ENCODE measurements around the gene COL23A1. TPM values are rescaled to one million over a fixed set of nuclear protein-coding genes. Genes with fewer than 3 reads are reported as not detected.
A peak's percentile ranks its signal among the peaks of the same experiment; 100 is the strongest.

COL23A1 gene
- total and polyA plus RNA-seq, 2 of the 13 experiments (the other 11 are each of a cell fraction or from before 2014, with no cell fraction given): not detected

DNA sequence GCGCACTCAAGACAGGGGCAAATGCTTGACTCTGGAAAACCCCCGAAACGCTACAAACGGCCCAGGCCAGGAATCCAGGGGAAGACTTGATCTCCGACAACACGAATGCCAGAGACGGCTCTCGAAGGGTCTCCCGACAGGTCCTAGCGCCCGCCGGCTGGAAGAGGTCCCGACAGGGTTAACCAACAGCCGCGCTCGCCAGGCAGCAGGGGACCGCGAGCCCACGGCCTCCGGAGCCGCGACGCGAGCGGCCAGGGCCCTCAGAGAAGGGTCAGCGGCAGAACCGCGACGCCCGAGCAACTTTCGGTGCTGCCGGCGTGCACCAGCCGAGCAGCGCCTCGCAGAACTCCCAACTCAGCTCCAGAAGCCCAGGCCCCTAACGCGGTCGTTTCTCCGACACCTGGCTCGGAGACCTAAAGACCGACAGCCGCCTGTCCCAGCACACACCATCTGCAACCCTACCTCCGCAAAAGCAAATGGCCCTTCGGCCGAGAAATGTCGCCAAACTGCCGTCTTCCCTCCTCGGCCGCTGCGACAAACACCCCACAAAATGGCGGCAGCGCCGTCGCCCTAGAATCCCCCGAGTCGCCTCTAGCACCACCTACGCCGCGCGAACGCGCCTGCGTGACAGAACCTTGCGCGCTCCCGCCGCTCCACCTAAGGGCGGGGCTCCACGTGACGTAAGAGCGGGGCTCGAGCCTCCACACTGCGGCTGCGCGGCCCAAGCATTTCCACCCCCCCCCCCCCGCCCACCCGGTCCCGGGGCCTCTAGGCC lies 36.5 kb upstream of the COL23A1 start, which contains the start of gene CLK4 (continued):
- TF ChIP-seq MAFK (conservative IDR thresholded peaks at IDR 0.05 in 1 of 2, IDR thresholded peaks at IDR 0.05 in 1 of 2; ENCODE audit: low read length in 2 of 2): no peak
- TF ChIP-seq, protein P1, sequence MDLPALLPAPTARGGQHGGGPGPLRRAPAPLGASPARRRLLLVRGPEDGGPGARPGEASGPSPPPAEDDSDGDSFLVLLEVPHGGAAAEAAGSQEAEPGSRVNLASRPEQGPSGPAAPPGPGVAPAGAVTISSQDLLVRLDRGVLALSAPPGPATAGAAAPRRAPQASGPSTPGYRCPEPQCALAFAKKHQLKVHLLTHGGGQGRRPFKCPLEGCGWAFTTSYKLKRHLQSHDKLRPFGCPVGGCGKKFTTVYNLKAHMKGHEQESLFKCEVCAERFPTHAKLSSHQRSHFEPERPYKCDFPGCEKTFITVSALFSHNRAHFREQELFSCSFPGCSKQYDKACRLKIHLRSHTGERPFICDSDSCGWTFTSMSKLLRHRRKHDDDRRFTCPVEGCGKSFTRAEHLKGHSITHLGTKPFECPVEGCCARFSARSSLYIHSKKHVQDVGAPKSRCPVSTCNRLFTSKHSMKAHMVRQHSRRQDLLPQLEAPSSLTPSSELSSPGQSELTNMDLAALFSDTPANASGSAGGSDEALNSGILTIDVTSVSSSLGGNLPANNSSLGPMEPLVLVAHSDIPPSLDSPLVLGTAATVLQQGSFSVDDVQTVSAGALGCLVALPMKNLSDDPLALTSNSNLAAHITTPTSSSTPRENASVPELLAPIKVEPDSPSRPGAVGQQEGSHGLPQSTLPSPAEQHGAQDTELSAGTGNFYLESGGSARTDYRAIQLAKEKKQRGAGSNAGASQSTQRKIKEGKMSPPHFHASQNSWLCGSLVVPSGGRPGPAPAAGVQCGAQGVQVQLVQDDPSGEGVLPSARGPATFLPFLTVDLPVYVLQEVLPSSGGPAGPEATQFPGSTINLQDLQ (CRISPR knock-in tag; IDR thresholded peaks at IDR 0.05): no peak; the same call in 1 of the 2 replicates
- peak; percentile 73 for TF ChIP-seq KMT2B (CRISPR knock-in tag; IDR thresholded peaks at IDR 0.05)
- TF ChIP-seq, protein P2, sequence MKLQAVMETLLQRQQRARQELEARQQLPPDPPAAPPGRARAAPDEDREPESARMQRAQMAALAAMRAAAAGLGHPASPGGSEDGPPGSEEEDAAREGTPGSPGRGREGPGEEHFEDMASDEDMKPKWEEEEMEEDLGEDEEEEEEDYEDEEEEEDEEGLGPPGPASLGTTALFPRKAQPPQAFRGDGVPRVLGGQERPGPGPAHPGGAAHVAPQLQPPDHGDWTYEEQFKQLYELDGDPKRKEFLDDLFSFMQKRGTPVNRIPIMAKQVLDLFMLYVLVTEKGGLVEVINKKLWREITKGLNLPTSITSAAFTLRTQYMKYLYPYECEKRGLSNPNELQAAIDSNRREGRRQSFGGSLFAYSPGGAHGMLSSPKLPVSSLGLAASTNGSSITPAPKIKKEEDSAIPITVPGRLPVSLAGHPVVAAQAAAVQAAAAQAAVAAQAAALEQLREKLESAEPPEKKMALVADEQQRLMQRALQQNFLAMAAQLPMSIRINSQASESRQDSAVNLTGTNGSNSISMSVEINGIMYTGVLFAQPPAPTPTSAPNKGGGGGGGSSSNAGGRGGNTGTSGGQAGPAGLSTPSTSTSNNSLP (IDR thresholded peaks at IDR 0.05; ENCODE audit: low read depth, low read length): no peak
- TF ChIP-seq ZNF724P (CRISPR knock-in tag; IDR thresholded peaks at IDR 0.05; ENCODE audit: borderline replicate concordance): no peak
- no peak for TF ChIP-seq ATAD3A (CRISPR knock-in tag; IDR thresholded peaks at IDR 0.05)
- TF ChIP-seq NCOR1 (IDR thresholded peaks at IDR 0.05; ENCODE audit: borderline replicate concordance, low read length): no peak
- no peak for TF ChIP-seq ZNF841 (CRISPR knock-in tag; IDR thresholded peaks at IDR 0.05; ENCODE audit: borderline replicate concordance)
- TF ChIP-seq FOXJ3 (CRISPR knock-in tag; IDR thresholded peaks at IDR 0.05; ENCODE audit: borderline replicate concordance): no peak; the same call in 1 of the 2 replicates
- TF ChIP-seq, protein P3, sequence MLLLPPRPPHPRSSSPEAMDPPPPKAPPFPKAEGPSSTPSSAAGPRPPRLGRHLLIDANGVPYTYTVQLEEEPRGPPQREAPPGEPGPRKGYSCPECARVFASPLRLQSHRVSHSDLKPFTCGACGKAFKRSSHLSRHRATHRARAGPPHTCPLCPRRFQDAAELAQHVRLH (CRISPR knock-in tag; IDR thresholded peaks at IDR 0.05; ENCODE audit: borderline replicate concordance, low read depth): 0 out of 2 replicates have a peak, but pooled peaks have one; percentile 64
- peak; percentile 25; the same call in 1 of the 2 replicates for TF ChIP-seq ZMAT3 (CRISPR knock-in tag; conservative IDR thresholded peaks at IDR 0.05)
- TF ChIP-seq ZNF232 (CRISPR knock-in tag; IDR thresholded peaks at IDR 0.05; ENCODE audit: borderline replicate concordance): peak; percentile 89
- TF ChIP-seq NRL (CRISPR knock-in tag; IDR thresholded peaks at IDR 0.05; ENCODE audit: borderline replicate concordance): peak; percentile 23; the same call in 1 of the 2 replicates
- no peak for TF ChIP-seq SYNCRIP (IDR thresholded peaks at IDR 0.05; ENCODE audit: insufficient read depth, low read depth, low read length)
- TF ChIP-seq CEBPG (CRISPR knock-in tag; IDR thresholded peaks at IDR 0.05): peak; percentile 51; the same call in 1 of the 2 replicates
- TF ChIP-seq NFATC3 (CRISPR knock-in tag; IDR thresholded peaks at IDR 0.05): no peak
- no peak for TF ChIP-seq PRDM10 (CRISPR knock-in tag; IDR thresholded peaks at IDR 0.05; ENCODE audit: low read depth)
- no peak for TF ChIP-seq MLLT10 (CRISPR knock-in tag; IDR thresholded peaks at IDR 0.05)
- 0 out of 2 replicates have a peak, but pooled peaks have one; percentile 27 for TF ChIP-seq EED (CRISPR knock-in tag; IDR thresholded peaks at IDR 0.05)
- TF ChIP-seq MXI1 (IDR thresholded peaks at IDR 0.05; ENCODE audit: borderline replicate concordance, low read depth, low read length): no peak; the same call in 2 of the 3 replicates
